BJ (cell line): ENCODE data around the gene TOPAZ1. TPM values are rescaled to one million over a fixed set of nuclear protein-coding genes. Genes with fewer than 3 reads are reported as not detected.

ENCODE experiments used
- CTCF ChIA-PET: fragments of 350-600 bp; formaldehyde crosslinking; extraction: SDS; loops from one replicate; lab custom pipeline; 2021; ENCODE audit warnings: antibody characterized with exemption, inconsistent platforms; lab: Yijun Ruan, JAX
- POLR2A ChIA-PET: fragments of 300-600 bp; sonication (Branson Sonifier 250); formaldehyde crosslinking; extraction: SDS; loops from one replicate; lab custom pipeline; 2021; ENCODE audit warnings: antibody characterized with exemption; lab: Charles Lee
- DNase-seq: peaks from one replicate; pipeline ENCODE4 v3.0.0-alpha.2; 2011; ENCODE audit warnings: low read depth
- H3K27me3 ChIP-seq: 2 replicates; pipeline ENCODE4 v1.6.0; 2011; ENCODE audit warnings: low read length; ENCODE audit not compliant: control insufficient read depth, insufficient read depth
- H3K36me3 ChIP-seq: 2 replicates; pipeline ENCODE4 v1.5.1; 2011; ENCODE audit warnings: low read length; ENCODE audit not compliant: control insufficient read depth, insufficient read depth
- H3K4me3 ChIP-seq: 2 replicates; pipeline ENCODE4 v1.5.1; 2011; ENCODE audit warnings: low read depth, mild to moderate bottlenecking, control low read depth, low read length
- polyA plus RNA-seq: library from polyadenylated mRNA; depleted of rRNA; stranded (reverse); fragments of >200 nt; gene quantifications from 2 replicates; pipeline ENCODE4 v1.2.3, GENCODE V29; 2011; rRNA removed
- TF ChIP-seq, protein P1 (sequence below): IDR thresholded peaks from 2 replicates; pipeline ENCODE4 v1.5.1; 2011; ENCODE audit warnings: low read depth, mild to moderate bottlenecking, control low read depth, inconsistent platforms, low read length, moderate library complexity; ENCODE audit not compliant: insufficient read depth

Gene TOPAZ1
- polyA plus RNA-seq, 1 experiment = not detected

DNA sequence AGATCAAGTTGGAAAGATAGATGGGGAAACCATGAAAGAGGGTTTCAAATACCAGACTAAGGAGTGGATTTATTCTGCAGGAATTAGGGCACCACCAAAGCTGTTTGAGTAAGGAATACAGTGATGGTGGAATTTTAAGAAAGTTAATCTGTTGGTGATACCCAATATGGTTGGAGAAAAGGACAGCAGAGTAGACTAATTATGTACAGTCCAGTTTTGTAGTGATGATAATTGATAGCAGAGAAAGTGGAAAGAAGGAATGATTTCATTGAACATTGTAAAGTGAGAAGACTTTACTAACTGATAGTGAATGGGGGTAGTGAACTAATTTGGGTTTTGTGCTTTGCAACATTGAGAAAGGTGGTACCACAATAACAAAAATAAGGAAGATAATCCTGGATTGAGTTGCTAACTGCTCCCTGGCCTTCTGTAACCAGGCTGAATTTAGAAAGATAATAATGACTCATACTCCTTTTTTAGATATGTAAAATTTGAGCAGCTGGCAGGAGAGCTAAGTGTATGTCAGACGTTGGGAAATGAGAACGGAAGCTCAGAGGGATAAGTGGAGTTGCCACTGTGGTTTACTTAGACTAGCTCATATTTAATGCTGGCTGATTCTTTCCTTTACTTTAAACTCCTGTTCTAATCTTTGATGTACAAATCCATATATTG, 113.8 kb downstream of the TOPAZ1 start:
- DNase-seq = no peak
- no peak overlapping the region for H3K4me3 ChIP-seq
- no peaks in the 10 kb centered on the region for H3K27me3 ChIP-seq
- ChIA-PET POLR2A (interaction anchor here (1.0 kb wide), 1 partner anchor 17 kb away, joined by 3 read pairs; the partner anchor contains the start of gene TCAIM), CTCF (no interaction called here)
- TF ChIP-seq, protein P1, sequence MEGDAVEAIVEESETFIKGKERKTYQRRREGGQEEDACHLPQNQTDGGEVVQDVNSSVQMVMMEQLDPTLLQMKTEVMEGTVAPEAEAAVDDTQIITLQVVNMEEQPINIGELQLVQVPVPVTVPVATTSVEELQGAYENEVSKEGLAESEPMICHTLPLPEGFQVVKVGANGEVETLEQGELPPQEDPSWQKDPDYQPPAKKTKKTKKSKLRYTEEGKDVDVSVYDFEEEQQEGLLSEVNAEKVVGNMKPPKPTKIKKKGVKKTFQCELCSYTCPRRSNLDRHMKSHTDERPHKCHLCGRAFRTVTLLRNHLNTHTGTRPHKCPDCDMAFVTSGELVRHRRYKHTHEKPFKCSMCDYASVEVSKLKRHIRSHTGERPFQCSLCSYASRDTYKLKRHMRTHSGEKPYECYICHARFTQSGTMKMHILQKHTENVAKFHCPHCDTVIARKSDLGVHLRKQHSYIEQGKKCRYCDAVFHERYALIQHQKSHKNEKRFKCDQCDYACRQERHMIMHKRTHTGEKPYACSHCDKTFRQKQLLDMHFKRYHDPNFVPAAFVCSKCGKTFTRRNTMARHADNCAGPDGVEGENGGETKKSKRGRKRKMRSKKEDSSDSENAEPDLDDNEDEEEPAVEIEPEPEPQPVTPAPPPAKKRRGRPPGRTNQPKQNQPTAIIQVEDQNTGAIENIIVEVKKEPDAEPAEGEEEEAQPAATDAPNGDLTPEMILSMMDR = no peak
- H3K36me3 ChIP-seq = no peaks in the 10 kb centered on the region; the same call in 1 of the 2 replicates

DNA sequence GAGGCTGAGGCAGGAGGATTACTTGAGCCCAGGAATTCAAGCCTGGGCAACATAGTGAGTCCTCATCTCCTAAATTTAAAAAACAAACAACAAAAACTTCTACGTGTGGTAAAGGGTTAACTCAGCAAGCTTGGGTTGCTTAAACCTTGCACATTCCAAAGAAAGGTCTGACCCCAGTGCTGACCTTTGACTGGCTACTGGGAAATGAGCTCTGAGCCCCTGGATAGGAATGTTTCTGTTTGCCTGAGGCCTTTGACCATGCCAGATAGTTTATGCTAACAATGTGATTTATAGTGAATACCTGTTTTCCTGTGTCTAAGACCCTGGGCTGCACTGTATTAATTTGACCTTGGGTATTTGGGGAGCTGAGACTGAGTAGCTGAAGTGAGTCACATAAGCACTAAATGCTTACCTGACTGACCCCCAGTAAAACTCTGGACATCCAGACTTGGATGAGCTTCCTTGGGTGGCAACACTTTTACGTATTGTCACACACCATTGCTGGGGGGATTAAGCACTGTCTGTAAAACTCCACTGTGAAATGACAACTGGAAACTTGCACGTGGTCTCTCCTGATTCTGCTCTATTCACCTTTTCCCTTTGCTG, 117.6 kb downstream of the TOPAZ1 start:
- no peak for DNase-seq
- CTCF ChIA-PET = no interaction called here
- TF ChIP-seq, protein P1 = no peak
- Histone ChIP-seq H3K27me3 (no peaks in the 10 kb centered on the region), H3K4me3 (no peak overlapping the region), H3K36me3 (no peaks in the 10 kb centered on the region; the same call in 1 of the 2 replicates)
- POLR2A ChIA-PET = no interaction called here

DNA sequence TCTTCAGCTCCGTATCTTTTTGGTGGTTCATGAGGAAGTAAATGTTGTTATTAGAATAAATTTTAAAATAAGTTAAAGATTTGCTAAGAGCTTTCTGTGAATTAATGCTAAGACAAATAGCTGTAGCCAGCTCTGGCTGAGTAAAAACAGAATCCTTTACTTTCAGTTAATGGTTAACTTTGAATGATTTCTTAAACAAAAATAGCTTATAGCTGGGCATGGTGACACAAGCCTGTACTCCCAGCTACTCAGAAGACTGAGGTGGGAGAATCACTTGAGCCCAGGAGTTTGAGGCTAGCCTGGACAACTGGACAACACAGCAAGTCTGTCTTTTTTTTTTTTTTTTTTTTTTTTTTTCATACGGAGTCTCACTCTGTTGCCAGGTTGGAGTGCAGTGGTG, 121.9 kb downstream of the TOPAZ1 start:
- Histone ChIP-seq H3K4me3 (no peak overlapping the region), H3K36me3 (no peaks in the 10 kb centered on the region), H3K27me3 (no peaks in the 10 kb centered on the region)
- TF ChIP-seq, protein P1 = no peak
- CTCF ChIA-PET = interaction anchor here (1.0 kb wide), 1 partner anchor 12 kb away, joined by 3 read pairs; no protein-coding TSS in a partner anchor
- no peak for DNase-seq
- POLR2A ChIA-PET = no interaction called here

DNA sequence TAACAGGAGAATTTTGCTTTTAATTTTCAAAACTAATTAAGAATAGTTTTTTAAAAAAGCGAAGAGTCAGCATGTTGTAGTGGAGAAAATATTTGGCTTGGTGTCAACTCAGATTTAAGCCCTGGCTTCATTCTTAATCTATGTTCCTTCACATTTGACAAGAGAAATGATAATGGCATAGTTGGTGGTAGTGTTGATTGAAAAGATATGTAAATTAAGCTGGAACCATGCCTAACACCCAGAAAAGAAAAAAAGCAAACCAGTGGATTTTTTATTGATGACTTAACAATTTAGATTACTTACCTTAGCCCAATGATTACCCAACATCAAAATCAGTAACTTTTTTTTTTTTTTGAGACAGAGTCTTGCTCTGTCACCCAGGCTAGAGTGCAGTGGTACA, 124.3 kb downstream of the TOPAZ1 start:
- Histone ChIP-seq H3K36me3 (no peaks in the 10 kb centered on the region), H3K27me3 (no peaks in the 10 kb centered on the region), H3K4me3 (no peak overlapping the region)
- DNase-seq = no peak
- CTCF ChIA-PET = interaction anchor here (0.9 kb wide), 1 partner anchor 19 kb away, joined by 4 read pairs; no protein-coding TSS in a partner anchor
- TF ChIP-seq, protein P1 = no peak
- POLR2A ChIA-PET = no interaction called here

DNA sequence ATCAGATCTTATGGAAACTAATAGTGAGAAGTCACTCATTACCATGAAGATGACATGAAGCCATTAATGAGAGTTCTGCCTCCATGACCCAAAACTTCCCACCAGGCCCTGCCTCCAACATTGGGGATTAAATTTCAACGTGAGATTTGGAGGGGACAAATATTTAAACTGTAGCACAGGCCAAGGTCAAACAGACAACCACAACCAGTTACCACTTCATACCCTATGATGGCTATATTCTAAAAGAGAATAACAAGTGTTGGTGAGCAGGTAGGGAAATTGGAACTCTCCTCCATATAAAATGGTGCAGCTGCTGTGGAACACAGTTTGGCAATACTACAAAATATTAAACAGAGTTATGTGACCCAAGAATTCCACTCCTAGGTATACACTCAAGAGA, 133.8 kb downstream of the TOPAZ1 start:
- ChIA-PET CTCF (interaction anchor here (0.7 kb wide), 1 partner anchor 53 kb away, joined by 3 read pairs; no protein-coding TSS in a partner anchor), POLR2A (no interaction called here)
- Histone ChIP-seq H3K36me3 (peaks cover 2% of the 10 kb centered on the region), H3K4me3 (no peak overlapping the region), H3K27me3 (no peaks in the 10 kb centered on the region)
- TF ChIP-seq, protein P1 = no peak
- no peak for DNase-seq

Other genes starting within 250 kb of the TOPAZ1 start
- gene TCAIM, start 96.9 kb downstream of the TOPAZ1 start, polyA plus RNA-seq = 10.1 and 18.0 TPM in 2 replicates
- gene ZNF445, start 235.8 kb downstream of the TOPAZ1 start, polyA plus RNA-seq = 2.6 and 2.7 TPM in 2 replicates